ENCODE measurements around the gene FOXA2.
"Not testable (repeated sequence)": the region's sequence is repeated elsewhere in the genome, so short reads cannot be mapped to it uniquely, and the experiment has no call there.

FOXA2 gene

DNA sequence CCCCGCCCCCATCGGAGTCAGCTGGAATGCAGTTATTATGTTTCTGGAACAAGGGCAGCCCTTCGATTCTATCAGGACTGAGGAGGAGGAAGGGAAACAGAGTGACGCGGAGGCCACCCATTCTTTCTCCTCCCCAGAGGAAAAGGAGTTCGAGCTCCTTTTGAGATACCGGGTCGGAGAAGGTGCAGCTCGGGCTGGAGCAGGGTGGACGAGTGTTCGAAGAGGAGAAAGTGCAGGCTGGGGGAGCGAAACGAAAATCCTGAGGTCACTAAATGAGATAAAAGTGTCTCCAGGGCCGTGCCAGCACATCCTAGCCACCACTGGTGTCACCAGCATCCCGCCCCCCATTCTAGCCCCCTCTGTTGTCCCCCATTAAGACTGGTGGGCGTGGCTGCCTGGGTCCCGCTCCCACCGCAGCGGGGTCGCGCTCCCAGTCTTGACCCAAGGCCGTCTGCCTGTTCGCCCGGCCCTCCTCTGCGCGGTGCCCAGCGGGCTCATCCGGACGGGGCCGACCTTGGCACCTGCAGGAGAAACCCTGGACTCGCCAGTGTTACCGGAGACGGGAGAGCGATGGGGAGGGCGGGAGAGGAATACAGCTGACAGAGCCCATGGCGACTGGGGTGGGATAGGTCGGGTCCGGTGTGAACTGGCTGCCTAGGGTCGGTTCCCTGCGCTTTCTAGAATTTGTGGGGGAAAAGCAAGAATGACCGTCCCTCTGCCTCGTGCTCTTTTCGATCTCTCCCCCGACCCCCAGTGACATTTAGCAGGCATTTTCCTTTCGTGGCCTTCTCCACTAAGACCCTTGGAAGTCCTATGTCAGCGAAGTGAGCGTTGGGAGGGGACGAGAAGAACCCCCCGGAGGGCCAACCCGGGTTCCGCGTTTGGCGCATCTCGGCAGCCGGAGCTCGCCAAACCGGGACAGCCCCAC lies 16.2 kb downstream of the FOXA2 start:
- no peak for DNase-seq

DNA sequence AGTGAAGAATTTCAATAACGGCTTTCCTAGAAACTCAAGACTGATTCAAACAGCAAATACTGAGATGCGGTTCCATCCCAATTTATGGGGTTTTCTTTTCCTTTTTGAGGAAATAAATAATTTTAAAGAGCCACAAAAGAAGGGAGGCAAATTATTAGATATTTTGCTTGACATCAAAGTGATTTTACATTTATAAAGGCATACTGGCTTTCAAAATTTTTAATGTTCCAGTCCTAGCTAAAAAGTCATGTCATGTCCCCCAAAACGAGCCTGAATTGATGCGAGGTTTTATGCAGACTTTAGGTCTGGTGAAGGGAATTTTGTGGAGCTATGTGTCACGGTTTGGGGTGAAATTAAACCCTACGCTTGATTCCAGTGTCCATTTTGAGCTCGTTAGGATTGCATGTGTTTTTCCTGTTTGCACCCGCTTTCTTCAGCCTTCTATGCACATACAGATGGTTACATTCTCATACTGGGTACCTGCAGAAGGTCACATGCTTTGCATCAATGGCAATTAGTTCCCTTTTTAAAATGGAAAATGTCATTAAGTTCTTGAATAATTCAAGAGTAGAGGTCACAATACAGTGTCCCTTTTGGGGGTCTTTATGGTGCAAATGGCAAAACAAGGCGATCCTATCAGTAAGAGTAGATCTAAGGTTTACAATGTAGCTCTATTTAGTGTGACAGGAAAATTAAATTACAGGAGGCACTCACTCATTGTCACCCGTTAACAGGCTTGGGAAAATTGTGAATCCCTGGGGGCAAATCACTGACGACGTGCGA lies 17.3 kb downstream of the FOXA2 start:
- no peak for DNase-seq

- no peak for DNase-seq
Measured at GRCh38 chr20:22563062-22563965, 21.1 kb downstream of the FOXA2 start.

DNA sequence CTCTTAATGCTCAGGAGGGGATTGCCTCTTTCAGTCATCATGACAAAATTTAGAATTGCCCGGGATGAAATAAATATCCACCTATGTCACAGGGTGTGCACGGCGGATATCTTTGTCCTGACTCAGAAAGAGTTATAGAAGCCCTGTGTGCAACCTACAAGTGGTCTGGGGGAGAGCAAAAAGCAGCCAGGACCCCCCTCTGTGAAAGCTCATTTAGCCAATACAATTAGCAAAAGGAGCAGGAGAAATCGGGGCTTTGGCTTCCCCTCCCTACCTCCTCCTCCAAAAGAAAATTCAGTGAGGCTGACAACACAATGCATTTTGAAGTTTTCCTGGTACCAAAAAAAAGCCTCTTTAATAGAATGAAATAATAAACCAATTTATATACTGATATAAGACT lies 21.8 kb downstream of the FOXA2 start:
- DNase-seq = no peak

- no peak for DNase-seq
Measured at GRCh38 chr20:22561965-22562577, 22.3 kb downstream of the FOXA2 start.

DNA sequence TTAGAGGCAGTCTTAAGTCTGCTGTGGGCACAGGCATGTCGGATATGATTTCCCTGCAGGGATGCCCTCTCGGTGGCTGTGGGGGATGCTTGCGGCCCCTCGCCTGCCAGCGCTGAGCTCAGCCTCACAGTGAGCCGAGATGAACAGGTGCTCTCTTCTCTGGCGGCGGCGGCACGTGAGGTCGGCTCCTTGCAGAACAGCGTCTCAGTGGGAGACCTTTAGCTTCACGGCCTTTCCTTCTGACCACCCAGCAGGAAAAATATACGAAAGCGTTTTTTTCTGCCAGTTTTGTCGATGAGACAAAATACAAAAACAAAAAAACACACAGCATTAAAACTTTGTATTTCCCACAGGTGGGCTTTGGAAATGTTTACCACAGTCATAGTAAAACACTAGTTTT lies 23.6 kb downstream of the FOXA2 start:
- DNase-seq = no peak

GRCh38 chr20:22559711-22560318 lies 24.6 kb downstream of the FOXA2 start:
- DNase-seq = no peak

DNA sequence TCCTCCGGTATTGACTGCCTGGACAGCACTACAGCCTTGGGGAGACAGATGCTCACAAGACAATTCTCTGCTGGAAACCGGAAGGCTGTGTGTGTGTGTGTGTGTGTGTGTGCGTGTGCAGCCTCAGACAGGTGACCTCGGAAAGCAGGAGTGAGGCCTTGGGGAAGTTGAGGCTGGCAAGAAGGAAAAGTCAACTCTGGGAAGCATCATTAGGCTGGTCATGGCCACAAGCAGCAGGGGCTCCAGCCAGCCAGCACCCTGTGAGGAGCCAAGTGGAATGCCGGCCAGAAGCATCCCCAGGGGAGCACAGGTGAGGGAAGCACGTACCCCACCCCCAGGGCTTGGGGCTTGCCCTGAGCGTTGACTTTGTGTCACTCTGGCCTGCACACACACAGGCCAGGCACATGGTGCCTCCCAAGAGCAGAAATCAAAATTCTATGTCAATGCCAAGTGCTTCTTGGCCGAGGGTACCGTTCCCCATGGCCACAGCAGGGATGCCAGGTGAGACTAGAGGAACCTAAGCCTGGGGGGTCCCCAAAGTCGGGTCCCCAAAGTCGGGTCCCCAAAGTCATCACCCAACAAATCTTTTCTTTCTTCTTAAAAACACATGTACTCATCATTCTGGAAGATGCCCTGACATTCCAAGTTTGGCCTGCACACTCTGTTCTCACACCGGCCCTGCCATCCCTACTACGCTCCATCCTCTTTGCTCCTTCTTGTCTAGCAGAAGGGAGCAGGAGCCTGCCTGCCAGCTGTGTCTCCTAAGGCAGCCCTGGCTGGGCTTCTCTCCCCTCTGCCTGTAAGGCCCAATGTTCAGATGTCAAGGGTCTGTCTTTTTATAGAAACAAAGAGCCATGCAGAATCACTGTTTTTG lies 26.7 kb downstream of the FOXA2 start:
- no peak for DNase-seq

DNA sequence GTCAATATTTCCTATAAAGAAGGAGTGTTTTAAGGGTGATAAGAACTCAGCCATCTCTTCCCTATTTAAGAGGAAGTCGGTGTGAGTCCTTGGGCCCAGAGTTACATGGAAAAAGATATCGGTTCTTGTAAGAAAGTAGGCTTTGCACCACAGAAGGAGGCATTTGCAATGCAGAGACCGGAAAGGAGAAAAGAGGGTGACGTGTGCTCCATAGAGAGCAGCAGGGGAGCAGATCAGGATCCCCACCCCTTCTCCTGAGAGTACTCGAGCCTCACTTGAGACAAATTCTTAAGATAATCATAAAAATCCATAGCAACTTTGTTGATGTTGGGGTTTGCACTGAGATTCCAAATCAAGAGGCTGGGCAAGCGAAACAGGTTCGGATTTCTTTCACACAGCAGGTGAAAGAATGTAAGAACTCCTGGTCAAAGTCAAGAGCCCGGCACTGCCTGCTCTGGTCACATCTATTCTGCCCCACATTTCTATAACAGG lies 27.8 kb downstream of the FOXA2 start:
- no peak for DNase-seq

DNA sequence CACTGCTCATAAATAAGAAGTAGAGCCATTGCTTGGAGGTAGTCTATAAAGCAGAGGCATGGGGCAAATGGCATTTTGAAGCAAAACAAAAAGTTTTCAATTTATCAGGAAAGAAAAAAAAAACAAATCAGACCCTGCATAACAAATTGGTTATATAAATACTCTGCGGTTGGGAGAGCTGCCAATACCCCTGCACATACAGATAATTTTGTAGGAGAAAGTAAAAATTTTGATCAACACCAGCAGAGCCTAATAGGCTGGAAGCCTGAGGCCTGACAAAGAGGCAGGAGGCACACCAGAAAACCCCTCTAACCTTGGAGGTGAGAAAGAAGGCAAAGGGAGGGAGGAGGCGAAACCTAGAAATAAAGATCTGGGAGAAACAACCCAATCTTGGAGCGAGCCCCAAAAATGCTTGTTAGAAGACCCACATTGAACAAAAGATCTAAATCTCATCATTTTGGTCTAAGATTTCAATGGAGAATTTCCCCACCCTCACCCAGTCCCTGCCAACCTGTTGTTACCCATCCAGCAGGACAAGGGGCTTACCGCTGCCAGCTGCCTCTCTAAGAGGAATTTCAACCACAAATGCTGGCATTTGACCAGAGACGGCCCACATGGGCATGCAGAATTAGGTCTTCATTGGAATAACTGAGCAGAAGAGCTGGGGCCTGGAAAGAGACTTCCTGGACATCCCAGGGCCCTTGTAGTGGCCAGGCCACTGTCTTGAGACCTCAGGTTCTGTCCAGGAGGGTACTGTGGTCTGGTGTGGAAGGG lies 28.4 kb downstream of the FOXA2 start:
- DNase-seq = no peak

DNA sequence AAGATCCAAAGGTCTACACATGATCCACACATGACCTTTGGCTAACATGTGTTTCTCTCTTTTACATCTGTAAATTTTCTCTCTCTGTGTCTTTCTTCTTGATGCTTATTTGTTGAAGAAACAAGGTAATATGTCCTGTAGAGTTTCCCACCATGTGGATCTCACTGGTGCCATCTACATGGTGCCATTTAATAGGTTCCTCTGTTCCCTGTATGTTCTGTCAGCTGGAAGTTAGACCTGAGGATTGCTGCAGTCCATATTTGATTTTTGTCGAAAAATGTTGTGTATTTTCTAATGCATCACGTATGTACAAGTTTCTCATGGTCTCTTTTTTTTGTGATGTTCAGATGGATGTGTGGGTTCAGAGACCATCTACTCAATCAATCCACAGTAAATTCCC lies 30.0 kb downstream of the FOXA2 start:
- DNase-seq = no peak

- DNase-seq = not testable (repeated sequence)
Measured at GRCh38 chr20:22550514-22550913, 33.9 kb downstream of the FOXA2 start.

GRCh38 chr20:22548040-22548439 lies 36.3 kb downstream of the FOXA2 start:
- DNase-seq = no peak

DNA sequence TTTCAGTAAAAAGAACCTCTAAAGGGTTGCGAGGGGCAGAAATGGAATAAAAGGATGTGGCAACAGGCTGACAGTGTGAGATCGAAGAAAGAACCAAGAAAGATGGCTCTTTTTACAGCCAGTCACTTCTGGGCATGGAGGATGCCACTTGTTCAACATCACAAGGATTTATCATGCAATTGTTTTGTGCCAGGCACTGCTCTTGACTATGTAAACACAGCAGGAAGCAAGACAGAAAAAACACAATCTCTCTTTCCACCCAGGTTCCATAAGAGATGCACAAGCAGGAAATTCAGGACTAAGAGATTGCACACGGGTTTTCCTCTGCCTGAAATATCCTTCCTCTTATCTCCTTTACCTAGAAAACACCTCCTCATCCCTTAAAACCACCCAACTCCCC lies 38.0 kb downstream of the FOXA2 start:
- no peak for DNase-seq

DNA sequence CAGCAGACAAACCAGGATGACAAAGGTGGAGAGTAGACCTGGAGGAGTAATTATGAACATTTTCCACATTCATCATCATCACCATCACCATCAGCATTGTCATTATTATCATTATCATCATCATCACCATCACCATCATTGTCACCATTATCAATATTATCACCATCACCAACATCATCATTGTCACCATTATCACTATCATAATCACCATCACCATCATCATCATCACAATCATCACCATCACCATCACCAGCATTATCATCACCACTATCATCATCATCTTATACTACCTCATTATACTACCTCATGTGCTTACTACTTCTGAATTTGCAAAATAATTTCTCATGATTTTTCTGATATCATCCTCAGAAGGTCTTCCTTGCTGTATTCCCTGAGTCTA lies 39.3 kb downstream of the FOXA2 start:
- no peak for DNase-seq

DNA sequence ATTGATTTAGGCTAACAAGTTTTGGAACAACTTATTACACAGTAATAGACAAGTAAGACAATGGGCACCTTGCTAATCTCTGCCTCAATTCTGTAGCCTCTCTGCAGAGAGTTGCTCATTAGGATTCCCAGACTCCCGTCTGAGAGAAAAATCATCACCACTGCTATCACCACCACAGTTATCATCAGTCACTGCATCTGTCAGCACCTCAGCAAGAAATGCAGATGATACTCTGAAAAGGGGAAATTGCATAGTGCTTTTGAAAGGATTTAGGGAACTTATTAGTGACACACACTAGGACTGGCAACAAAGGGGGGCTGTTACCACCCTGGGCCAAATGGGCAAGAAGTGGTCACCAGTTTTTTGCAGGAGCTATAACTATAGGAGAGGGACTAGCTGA lies 39.9 kb downstream of the FOXA2 start:
- no peak for DNase-seq

DNA sequence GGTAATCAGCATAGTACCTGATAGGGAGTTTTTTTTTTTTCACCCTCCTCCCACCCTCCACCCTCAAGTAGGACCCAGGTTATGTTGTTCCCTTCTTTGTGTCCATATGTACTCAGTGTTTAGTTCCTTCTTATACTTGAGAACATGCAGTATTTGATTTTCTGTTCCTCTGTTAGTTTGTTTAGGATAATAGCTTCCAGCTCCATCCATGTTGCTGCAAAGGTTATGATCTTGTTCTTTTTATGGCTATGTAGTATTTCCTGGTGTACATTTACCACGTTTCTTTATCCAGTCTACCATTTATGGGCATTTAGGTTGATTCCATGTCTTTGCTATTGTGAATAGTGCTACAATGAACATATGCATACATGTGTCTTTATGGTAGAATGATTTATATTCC lies 41.9 kb downstream of the FOXA2 start:
- DNase-seq = no peak

GRCh38 chr20:22540832-22541231 lies 43.5 kb downstream of the FOXA2 start:
- DNase-seq = no peak

DNA sequence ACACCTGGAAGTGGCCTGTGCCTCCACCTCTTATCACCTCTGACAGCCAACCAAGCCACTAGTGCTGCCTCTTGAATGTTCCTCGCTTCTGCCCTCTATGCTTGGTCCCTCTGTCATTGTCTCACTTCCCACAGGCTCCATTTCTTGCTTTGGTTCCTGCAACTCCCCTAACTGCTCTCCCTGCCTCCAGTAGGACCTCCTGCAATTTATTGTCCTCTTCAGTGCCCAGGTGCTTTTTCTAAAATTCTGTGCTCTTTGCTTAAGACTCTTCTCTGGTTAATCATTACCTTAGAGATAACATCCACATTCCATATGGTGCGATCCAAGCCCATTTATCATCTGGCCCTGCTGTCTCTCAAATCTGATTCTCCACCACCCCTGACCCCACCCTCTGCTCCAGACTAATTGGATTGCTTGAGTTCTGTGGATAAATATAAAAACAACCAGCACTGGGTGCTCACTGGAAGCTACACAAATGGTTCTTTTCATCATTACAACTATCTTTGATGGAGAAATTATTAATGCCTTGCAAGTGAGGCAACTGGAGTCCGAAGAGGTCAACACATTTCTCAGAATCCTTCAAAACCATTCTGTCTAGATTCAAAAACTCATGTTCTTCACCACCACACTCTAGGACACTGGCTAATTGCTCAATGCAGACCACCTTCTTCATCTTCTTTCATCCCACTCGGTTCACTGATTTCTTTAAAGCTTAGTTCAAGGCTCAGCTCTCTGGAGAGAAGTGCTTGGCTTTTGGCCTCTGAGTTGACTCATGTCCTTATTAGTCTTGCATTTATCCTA lies 47.2 kb downstream of the FOXA2 start:
- no peak for DNase-seq

Data from HCEC 1CT (cell line).